Pulmonary artery endothelial cell (primary cell): ENCODE data around the gene PDE6D. TPM values are rescaled to one million over a fixed set of nuclear protein-coding genes. Genes with fewer than 3 reads are reported as not detected.
"Not testable (repeated sequence)": the region's sequence is repeated elsewhere in the genome, so short reads cannot be mapped to it uniquely, and the experiment has no call there.

Experiments used
- DNase-seq: peaks from one replicate; pipeline ENCODE4 v3.0.0-alpha.2; 2011; ENCODE audit warnings: low read depth, low spot score
- total RNA-seq: library from RNA; depleted of rRNA; stranded (reverse); fragments of >200 nt; gene quantifications from 2 replicates; pipeline ENCODE4 v1.2.3, GENCODE V29; 2014

The PDE6D gene
- total RNA-seq, 1 donor from 2014 or later, result 16.9 TPM

GRCh38 chr2:231720292-231720986 is 60.6 kb downstream of the PDE6D start:
- no peak for DNase-seq

- no peak for DNase-seq
Measured at GRCh38 chr2:231718799-231719198, 62.3 kb downstream of the PDE6D start.

- no peak for DNase-seq
Measured at GRCh38 chr2:231717281-231718171, 63.6 kb downstream of the PDE6D start.

- DNase-seq, result no peak
Measured at GRCh38 chr2:231716666-231717280, 64.3 kb downstream of the PDE6D start.

GRCh38 chr2:231715988-231716616 is 65.0 kb downstream of the PDE6D start:
- DNase-seq, result no peak

GRCh38 chr2:231715499-231715837 is 65.6 kb downstream of the PDE6D start:
- DNase-seq, result no peak

GRCh38 chr2:231714639-231715498 is 66.2 kb downstream of the PDE6D start:
- no peak for DNase-seq

GRCh38 chr2:231713730-231714638 is 67.1 kb downstream of the PDE6D start:
- peak; percentile 45 for DNase-seq

- DNase-seq, result not testable (repeated sequence)
Measured at GRCh38 chr2:231713406-231713729, 67.7 kb downstream of the PDE6D start.

- not testable (repeated sequence) for DNase-seq
Measured at GRCh38 chr2:231712451-231713021, 68.5 kb downstream of the PDE6D start.

- no peak for DNase-seq
Measured at GRCh38 chr2:231711677-231712450, 69.2 kb downstream of the PDE6D start.

GRCh38 chr2:231710799-231711676 is 70.0 kb downstream of the PDE6D start:
- DNase-seq, result no peak

GRCh38 chr2:231709981-231710798 is 70.9 kb downstream of the PDE6D start:
- DNase-seq, result peak; percentile 33

GRCh38 chr2:231709636-231709980 is 71.5 kb downstream of the PDE6D start:
- no peak for DNase-seq

- no peak for DNase-seq
Measured at GRCh38 chr2:231708773-231709635, 72.1 kb downstream of the PDE6D start.
